HG03060 (cell line): ENCODE results near the gene FRMD3.

ENCODE experiments used
- ATAC-seq: cut with Tn5 transposase; IDR thresholded peaks from one replicate; pipeline ENCODE4 v1.9.1; 2021; ENCODE audit warnings: low read depth, moderate number of reproducible peaks; ENCODE audit not compliant: unreplicated experiment

Gene FRMD3

DNA sequence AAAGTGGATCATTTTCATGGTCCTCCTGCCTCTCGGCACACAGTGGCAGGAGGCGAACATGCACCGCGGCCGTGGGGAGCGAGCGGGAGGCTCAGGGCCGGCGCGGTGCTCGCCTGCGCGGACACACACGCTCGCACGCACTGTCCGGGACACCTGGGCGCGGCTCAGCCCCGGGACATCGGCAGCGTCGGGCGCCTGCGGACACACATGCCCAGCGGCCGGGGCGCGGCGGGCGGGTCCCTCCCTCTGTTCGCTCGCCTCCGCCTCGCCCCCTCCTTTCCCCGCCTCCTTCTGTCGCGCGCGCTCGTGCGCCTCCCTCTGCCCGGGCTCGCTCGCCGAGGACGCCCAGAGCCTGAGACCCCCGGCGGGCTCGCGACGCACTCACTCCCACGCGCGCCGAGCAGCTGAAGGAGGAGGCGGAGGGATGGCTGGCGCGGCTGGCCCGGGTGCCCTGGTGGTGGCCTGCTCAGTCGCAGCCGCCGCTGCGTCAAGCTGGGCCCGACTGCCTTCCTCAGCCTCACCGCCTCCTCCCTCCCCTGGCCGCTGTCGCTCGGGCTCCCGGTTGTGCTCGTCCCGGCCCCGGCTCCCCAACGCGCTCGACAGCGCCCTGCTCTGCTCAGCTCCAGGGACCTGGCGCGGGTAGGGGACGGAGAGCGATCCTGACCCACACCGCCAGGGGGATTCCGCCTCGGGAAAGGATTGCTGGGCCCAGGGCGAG is at the start of gene FRMD3:
Gene FRMD3, minus strand, starts transcription at position 230 of the 718 bp plus-strand sequence. Its CDS starts 170 bp downstream, at position 60.
- ATAC-seq: no peak

DNA sequence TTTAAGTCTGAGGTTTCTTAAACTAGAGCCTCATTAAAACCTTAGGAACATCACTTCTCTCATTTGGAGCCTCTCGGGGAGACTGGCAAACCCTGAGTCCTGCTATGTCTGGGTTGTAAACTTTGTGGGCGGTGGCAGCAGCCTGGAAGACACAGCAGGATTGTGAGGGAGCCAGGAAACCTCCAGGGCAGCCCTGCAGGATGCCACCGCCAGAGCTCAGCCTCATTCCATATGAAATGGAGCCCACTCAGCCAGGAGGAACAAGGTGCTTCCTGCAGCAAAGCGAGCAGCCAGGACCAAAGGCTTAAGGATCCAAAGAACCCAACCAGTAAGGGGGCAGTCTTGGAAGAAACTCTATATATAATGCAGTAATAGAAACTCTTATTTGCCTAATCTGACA is 46.8 kb upstream of the FRMD3 start:
- ATAC-seq: no peak

DNA sequence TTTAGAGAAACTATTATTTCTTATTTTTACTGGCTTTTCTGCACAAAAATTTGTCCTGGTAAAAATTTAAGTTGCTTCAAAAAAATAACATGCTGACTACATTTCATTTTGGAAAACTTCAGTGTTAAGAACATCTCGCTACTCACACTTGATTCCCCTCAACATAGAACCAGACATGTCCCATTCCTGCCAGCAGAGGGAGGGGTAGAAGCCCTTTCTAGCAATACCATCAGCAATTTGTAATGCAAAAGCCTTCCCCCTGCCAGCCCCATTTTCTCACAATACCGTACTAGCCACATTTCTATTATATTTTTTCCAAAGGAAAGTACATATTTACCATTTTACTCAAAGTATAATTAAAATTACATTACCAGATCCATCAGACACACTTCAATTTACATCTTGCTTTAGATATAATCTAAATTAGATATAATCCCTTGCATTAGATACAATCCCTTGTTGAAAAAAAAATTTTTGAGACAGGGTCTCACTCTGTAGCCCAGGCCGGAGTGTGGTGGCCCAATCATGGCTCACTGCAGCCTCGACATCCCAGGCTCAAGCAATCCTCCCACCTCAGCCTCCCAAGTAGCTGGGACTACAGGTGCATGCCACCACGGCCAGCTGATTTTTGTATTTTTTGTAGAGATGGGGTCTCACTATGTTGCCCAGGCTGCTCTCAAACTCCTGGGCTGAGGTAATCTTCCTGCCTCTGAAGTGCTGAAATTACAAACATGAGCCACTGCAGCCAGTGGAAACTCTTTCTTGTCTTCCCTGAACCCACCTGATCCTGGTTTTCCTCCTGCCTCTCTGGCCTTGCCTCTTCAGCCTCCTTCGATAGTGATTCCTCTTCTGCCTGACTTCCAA is 45.2 kb upstream of the FRMD3 start:
- ATAC-seq: no peak

DNA sequence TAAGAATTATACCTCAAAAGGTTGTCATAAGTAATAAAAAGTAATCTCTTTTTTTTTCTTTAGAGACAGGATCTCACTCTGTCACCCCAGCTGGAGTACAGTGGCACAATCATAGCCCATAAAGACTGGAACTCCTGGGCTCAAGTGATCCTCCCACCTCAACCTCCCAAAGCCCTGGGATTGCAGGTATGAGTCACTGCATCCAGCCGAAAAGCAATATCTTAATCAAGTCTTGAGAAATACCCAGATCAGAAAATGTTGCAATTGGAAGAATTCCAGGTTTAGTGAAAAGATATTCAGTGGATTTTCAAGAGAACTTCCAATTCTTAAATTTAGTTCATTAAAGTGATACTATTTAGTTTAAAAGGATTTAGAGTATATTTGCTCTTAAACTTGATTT is 43.8 kb upstream of the FRMD3 start:
- no peak for ATAC-seq

DNA sequence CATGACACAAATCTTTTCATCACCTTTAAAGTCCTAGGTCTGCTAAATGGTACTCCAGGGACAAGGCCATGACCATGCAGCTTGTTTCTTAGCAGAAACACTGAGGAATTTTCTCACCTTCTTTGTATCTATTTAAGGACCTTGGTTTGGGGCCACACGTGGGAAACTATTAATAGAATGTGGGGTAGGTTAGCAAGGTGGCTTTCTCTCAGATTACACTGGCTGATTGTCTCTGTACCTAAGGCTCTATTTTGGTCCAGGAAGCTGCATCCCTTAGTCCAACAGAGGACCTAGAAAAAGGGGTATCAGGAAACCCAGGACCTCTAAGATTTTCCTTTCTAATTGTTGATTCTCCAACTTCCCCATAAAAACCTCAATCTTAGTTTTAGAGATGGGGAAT is 36.3 kb upstream of the FRMD3 start:
- ATAC-seq: no peak

DNA sequence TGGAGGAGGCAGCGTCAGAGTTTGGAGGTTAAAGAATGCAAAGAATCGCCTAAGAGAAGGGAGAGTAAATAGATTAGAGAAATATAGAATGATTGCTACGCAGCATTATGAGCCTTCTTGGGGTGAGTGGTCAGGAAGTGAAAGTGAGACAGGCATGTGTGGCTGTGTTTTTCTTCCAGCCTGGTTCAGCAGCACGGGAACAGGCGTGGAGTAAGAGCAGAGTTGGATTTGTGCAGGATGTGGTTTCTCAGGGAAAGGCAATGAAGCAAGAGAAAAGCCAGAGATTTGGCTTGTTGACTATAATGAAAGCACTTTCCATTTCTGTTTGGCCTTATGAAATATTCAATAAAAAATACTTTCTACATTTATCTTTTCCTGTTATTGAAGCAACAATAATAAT is 34.3 kb upstream of the FRMD3 start:
- ATAC-seq: no peak

DNA sequence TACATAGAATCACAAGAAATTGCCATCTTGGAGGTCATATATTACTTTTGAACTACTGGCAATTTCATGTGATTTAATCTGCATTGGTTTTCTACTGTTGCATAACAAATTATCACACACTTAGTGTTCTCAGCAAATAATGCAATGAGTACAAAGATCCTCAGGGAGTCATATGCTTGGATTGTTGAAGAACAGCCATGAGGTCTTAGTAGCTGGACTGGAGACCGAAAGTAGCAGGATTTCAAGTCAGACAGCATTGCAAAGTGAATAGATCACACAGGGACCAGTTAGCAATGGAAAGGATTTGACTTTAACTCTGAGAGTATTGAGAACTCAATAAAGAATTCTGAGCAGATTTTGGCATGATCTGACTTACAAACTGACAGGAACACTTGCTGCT is 32.2 kb upstream of the FRMD3 start:
- no peak for ATAC-seq

DNA sequence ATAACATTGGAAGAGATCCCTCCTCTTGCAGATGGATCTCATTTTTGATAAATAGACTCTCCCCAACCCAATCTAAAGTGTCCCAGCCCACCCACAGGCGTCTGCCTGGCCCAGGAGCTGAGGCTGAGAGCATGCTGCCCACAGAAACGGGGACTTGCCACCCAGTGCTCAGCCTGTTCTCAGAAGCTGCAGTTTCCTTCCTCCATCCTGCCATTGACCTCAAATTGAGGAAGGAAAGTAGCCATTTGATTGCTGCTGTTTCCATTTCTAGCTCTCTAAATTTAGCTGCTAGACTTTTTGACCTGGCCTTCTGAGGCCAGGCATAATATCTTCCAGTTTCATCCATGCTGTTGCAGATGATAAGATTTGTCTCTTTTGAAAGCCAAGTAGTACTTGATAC is 31.1 kb upstream of the FRMD3 start:
- no peak for ATAC-seq

DNA sequence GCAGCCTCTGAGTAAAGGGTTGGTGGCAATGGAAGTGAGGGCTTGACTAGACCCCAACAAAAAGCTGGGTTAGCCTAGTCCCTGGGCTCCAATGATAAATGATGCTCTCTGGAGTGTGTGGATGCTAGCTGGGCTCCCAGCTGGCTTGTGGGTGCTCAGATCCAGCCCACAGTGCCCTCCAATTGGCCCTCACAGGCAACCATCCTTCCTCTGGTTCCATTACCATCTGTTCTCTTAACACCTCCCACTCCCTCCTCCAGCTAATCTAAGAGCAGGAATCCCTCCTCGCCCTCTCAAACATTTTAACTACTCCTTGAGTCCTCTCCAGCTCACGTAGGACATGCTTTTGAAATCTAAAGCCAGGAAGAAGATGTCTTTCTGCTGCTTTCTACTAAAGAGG is 25.2 kb upstream of the FRMD3 start:
- no peak for ATAC-seq

DNA sequence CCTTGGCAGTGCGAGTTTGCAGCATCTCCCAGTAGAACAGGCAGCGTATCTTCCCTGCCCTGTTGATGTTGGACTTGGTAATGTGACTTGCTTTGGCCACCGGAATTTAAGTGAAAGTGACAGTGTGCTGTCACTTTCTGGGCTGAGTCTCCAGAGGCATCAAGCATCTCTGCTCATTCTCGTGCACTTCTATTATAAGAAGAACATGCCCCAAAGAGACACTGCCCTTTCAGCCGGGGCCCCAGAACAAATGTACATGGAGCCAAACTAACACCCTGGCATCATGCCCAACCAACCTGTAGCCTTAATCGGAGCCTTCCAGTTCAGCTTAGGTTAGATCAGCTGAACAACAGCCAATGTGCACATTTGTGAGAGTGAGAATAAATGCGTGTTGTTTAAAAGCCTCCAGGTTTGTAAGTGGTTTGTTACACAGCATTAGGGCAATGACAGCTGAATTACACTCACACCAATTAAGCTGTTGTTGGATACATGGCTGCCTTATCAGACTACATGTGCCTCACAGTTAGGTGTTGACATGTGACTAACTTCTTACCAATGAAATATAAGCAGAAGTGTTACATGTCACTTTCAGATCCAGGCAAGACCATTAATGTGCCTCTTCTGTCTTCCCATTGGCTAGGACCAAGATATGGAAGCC is 22.1 kb upstream of the FRMD3 start:
- no peak for ATAC-seq

DNA sequence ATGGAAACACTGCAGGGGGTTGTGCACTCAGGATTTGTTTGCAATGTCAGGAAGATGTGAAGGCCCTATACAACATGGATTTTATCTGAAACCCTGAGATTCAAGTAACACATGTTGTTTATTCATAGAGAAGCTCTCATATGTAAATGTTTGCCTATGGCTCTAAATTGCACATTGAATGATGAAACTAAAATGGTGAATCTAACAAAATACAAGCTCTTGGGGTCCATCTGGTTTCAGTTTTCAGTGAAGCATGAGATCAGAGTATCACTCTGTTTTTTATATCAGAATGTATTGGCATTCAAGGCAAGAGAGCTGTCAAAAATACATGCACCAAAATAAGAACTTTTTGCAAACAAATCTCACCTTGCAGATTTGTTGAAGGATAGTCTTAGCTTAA is 19.6 kb upstream of the FRMD3 start:
- no peak for ATAC-seq

DNA sequence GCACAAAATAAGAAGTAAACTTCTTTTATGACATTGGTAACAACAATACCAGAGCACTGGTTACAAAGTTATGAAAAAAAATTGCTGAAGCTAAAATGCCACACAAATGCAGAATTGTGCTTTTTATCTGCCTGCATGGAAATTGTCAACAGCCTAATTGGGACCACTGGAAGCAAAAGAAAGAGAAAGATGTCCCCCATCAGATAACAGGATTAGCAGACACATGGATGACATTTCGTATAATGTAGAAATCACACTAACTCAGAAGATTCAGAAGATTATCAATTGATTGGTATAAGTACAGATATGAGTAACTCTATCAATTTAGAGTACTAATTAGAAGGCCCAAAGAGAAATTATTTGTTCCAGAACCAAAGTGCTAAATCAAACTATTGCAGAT is 19.1 kb upstream of the FRMD3 start:
- ATAC-seq: no peak

DNA sequence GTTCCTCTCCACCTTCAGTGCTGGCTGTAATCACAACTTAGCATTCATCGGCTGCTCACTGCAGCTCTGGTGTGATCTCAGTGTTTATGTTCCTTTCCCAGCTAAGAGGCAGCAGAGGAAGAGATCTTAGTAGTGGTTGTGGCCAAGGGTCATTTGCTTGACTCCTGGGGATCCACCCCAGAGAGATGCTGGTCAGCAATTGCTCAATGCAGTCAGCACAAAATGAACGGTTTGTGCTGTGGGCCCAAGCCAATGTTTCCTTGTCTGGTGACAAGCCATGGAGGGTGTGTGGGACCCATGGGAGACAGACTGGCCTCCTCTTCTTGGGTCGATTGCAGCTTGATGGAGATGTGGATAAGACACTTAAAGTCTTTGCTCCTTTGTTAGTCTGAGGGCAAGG is 16.1 kb upstream of the FRMD3 start:
- ATAC-seq: no peak

DNA sequence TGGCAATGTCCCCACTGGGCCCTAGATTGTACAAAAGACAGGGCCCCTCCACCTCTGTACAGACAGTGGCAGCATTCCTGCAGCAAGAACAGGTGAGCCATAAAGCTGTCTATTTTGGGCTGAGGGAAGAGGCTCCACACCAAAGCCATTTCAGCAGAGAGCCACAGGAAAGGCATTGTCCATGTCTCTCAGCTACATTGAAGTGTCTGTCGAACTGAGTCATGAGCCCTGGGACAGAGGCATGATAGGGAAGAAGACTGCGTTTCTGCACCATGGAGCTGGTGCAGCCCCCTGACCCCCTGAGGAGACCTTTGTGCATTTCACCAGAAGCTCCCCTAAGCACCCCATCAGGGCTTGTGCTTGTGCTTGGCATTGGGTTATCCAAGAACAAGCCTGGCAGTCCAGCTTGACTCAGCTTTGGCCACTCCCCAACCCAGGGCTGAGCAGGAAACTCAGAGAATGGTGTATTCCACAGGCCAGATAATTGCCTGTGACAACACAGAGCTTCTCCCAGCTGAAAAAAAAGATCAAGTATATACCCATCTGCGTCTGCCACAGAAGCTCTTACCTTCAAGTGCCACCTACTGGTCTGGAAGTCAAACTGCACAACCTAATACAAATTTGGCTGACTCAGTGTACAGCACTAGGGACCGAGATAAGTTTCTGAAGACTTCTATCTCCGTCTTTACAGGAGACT is 5.9 kb upstream of the FRMD3 start:
- peak; percentile 86 for ATAC-seq

DNA sequence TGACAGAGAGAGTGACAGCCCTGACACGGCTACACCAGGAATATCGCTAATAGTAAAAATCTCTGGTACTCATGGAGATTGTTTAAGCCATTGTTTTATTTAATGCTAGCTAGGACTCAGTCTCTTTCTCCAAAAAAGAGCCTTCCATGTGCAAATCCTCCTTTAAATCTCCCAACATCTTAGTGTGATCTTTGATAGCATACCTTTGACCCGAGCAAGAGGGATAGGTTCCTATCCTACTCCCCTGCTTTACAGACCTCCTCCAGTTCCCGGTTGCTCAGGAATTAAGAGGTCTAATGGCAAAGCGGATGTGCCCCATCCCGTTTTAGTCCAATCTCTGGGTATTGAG is 663 bp upstream of the FRMD3 start:
- no peak for ATAC-seq

DNA sequence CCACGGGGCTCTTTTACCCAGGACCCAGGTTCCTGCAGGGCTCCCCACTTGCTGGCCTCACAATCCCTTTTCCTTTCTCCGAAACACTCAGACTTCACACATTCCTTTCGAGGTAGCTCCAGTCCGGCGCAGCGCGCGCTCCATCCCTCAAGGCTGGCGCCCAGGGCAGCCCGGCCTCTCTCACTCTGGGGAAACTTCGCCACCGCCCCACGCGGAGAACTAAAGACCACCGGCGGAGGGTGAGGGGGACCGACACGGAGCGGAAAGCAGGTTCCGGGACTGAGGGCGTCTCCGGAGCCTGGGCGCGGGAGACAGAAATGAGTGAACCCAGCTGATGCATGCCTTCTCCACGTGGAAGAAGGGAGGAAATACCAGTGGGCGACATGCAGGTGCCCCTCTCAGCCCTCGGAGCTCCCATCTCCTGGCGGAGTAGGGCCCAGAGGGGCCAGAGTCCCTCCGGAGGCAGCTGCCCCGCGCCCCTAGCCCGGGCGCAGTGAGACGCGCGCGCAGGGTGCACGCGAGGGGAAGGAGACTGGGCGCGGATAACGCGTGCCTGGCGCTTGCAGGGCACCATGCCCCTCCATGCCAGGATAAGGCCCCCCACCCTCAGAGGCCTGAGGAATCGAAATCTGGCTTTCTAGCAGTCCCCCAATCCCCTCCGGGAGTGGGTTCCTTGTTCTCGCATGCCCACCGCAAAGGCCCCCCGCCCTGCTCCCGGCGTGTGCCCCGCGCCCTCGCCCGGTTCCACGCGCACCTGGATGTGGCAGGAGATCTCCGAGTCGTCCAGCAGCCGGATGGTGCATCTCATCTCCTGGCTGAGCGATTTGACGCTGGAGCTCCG is 650 bp downstream of the FRMD3 start:
- no peak for ATAC-seq

DNA sequence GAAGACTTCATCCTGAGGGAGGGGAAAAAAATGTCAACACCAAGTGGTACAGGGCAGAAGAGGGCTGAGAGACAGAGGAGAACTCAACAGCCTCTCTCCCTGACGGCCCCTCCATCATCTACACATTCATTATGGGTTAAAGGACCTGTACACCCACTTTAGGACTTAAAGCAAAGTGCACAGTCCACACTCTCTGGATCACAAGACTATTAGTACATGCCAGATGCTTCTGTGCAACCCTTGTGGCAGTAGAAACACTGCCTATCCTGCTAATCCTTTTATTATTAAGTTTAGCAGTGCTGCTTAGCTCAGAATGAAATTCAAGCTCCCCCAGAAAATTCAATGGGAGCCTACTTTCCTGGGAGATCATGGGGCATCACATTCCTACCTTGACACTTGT is 1.9 kb downstream of the FRMD3 start:
- ATAC-seq: no peak

DNA sequence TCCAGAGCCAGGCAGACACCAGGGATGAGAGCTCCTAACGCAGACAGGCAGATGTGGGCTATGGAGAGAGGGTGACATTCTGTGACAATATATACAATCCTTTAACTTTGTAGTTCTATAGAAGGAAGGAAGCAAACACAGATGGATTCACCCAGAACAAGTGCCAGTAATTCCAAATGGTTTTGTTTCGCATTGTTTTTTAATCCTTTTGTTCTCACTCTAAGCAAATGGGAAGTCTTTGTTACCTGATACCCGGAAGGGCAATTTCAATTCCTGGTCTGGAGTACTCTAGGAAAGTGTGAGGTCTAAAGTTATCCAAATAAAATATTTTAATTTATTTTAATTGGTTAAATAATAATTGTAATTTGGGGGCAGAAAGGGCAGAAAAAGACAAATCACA is 2.5 kb downstream of the FRMD3 start:
- no peak for ATAC-seq

DNA sequence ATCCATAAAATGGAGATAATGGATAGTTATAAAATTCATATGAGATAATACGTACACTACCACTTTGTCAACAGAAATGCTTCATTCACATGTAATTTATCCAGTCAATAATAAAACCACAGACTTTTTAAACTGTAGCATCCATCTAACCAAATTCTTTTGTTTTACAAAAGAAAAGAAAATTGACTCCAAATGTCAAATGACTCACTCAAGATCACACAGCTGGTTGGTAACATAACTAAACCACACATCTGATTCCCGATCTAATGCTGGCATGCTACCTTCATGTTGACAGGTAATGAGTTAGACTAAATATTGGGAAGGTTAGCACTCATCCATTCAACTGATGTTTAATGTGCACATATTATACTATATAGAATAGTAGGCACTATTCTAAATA is 4.9 kb downstream of the FRMD3 start:
- no peak for ATAC-seq

DNA sequence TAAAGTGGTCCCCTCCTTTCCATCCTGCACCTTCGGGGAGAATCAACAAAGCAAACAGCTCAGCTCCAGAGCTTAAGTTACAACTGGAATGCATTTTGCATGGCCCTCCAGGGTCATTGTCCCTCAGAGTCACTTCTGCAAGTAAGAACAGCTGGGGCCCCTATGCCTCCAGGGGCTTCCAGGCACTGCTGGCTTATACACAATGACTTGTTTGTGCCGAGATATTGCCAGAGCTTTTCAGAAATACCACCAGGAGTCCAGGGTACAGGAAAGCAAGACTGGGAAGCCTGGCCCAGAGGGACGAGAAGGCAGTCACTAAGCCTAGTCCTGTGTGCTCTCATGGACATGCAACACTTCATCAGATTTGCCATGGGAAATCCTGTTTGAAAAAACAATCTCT is 11.3 kb downstream of the FRMD3 start:
- ATAC-seq: no peak
